ENCODE measurements around the gene TMEM51. TPM values are rescaled to one million over a fixed set of nuclear protein-coding genes. Genes with fewer than 3 reads are reported as not detected.
A peak's percentile ranks its signal among the peaks of the same experiment; 100 is the strongest.

The TMEM51 gene
- total and polyA plus RNA-seq, 2 experiments from 2014 or later, result 23.8 to 32.7 TPM

- DNase-seq (ENCODE audit: low read depth in 1 of 2, low spot score in 1 of 2), result no peak
- no peak for TF ChIP-seq CTCF (IDR thresholded peaks at IDR 0.05; ENCODE audit: low read depth, low read length)
- no peaks in the 10 kb centered on the region for H3K36me3 ChIP-seq
- peak overlapping the region; percentile 36 for H3K27ac ChIP-seq
- H3K9me3 ChIP-seq (ENCODE audit: low read depth), result no peaks in the 10 kb centered on the region
- no peak overlapping the region for H3K4me3 ChIP-seq
- no peaks in the 10 kb centered on the region for H3K4me1 ChIP-seq (ENCODE audit: low read depth)
- no peaks in the 10 kb centered on the region for H3K27me3 ChIP-seq
These were observed 108.4 kb downstream of the TMEM51 start for GRCh38 chr1:15262003-15262377.

GRCh38 chr1:15262706-15263105 is 109.2 kb downstream of the TMEM51 start:
- Histone ChIP-seq H3K4me1 (ENCODE audit: low read depth) (no peaks in the 10 kb centered on the region), H3K27me3 (no peaks in the 10 kb centered on the region), H3K27ac (no peak overlapping the region), H3K36me3 (no peaks in the 10 kb centered on the region), H3K9me3 (ENCODE audit: low read depth) (no peaks in the 10 kb centered on the region), H3K4me3 (no peak overlapping the region)
- no peak for TF ChIP-seq CTCF (IDR thresholded peaks at IDR 0.05; ENCODE audit: low read depth, low read length)
- no peak for DNase-seq (ENCODE audit: low read depth in 1 of 2, low spot score in 1 of 2)

GRCh38 chr1:15264769-15265168 is 111.2 kb downstream of the TMEM51 start:
- Histone ChIP-seq H3K4me3 (no peak overlapping the region), H3K36me3 (no peaks in the 10 kb centered on the region), H3K27me3 (no peaks in the 10 kb centered on the region), H3K4me1 (ENCODE audit: low read depth) (no peaks in the 10 kb centered on the region), H3K9me3 (ENCODE audit: low read depth) (no peaks in the 10 kb centered on the region), H3K27ac (no peak overlapping the region)
- no peak for TF ChIP-seq CTCF (IDR thresholded peaks at IDR 0.05; ENCODE audit: low read depth, low read length)
- no peak for DNase-seq (ENCODE audit: low read depth in 1 of 2, low spot score in 1 of 2)

Other genes starting within 250 kb of the TMEM51 start
- gene FHAD1, start 93.5 kb downstream of the TMEM51 start, total RNA-seq, result 0.53 and 0.74 TPM in 2 replicates
- 0.24 and 3.5 TPM in 2 replicates for gene FHAD1, start 93.5 kb downstream of the TMEM51 start, polyA plus RNA-seq

Data from cardiac muscle cell (in vitro differentiated cells and primary cell).